Trophoblast cell (in vitro differentiated cells and primary cell): Measurements from ENCODE around the gene NLRX1.
A peak's percentile ranks its signal among the peaks of the same experiment; 100 is the strongest.

ENCODE experiments used
- DNase-seq, 2 donors: peaks; one replicate each; pipeline ENCODE4 v3.0.0-alpha.2; 2016
- H2AFZ ChIP-seq: 2 replicates; pipeline ENCODE4 v1.6.1; 2013; ENCODE audit warnings: low read length, moderate library complexity, mild to moderate bottlenecking; ENCODE audit not compliant: insufficient read depth, poor library complexity
- H2AK5ac ChIP-seq: 2 replicates; pipeline ENCODE4 v1.6.1; 2013; ENCODE audit warnings: mild to moderate bottlenecking, low read length
- H2BK120ac ChIP-seq: 2 replicates; pipeline ENCODE4 v1.6.1; 2013; ENCODE audit warnings: low read length, mild to moderate bottlenecking, moderate library complexity; ENCODE audit not compliant: insufficient read depth, poor library complexity
- H2BK12ac ChIP-seq: 2 replicates; pipeline ENCODE4 v1.6.1; 2013; ENCODE audit warnings: mild to moderate bottlenecking, low read length, moderate library complexity
- H2BK5ac ChIP-seq: 2 replicates; pipeline ENCODE4 v1.6.1; 2013; ENCODE audit warnings: low read length, low read depth, moderate library complexity, mild to moderate bottlenecking; ENCODE audit not compliant: poor library complexity
- H3K14ac ChIP-seq: 2 replicates; pipeline ENCODE4 v1.6.1; 2013; ENCODE audit warnings: mild to moderate bottlenecking, low read length
- H3K18ac ChIP-seq: 2 replicates; pipeline ENCODE4 v1.6.1; 2013; ENCODE audit warnings: mild to moderate bottlenecking, low read length
- H3K23ac ChIP-seq: 2 replicates; pipeline ENCODE4 v1.6.1; 2013; ENCODE audit warnings: low read length
- H3K27ac ChIP-seq: 2 replicates; pipeline ENCODE4 v1.5.1; 2013; ENCODE audit warnings: low read depth, mild to moderate bottlenecking, inconsistent platforms, low read length, moderate library complexity
- H3K27me3 ChIP-seq: 2 replicates; pipeline ENCODE4 v1.6.1; 2013; ENCODE audit warnings: inconsistent platforms, mild to moderate bottlenecking, low read length, moderate library complexity; ENCODE audit not compliant: insufficient read depth
- H3K36me3 ChIP-seq, 2 experiments: 1 replicate in 1 of 2; 2 replicates in 1 of 2; pipeline ENCODE4 v1.6.1; 2013; ENCODE audit warnings: low read length in 2 of 2, mild to moderate bottlenecking in 2 of 2, moderate library complexity in 1 of 2; ENCODE audit not compliant: insufficient read depth in 2 of 2, control insufficient read depth in 1 of 2
- H3K4ac ChIP-seq: 2 replicates; pipeline ENCODE4 v1.6.1; 2013; ENCODE audit warnings: low read depth, mild to moderate bottlenecking, low read length, moderate library complexity
- H3K4me1 ChIP-seq, 2 experiments: 1 replicate in 1 of 2; 2 replicates in 1 of 2; pipeline ENCODE4 v1.6.1; 2013; ENCODE audit warnings: low read length in 2 of 2, mild to moderate bottlenecking in 2 of 2, moderate library complexity in 1 of 2; ENCODE audit not compliant: insufficient read depth in 2 of 2, control insufficient read depth in 1 of 2
- H3K4me2 ChIP-seq: 2 replicates; pipeline ENCODE4 v1.6.1; 2013; ENCODE audit warnings: inconsistent platforms, mild to moderate bottlenecking, low read length, moderate library complexity
- H3K4me3 ChIP-seq: 2 replicates; pipeline ENCODE4 v1.5.1; 2013; ENCODE audit warnings: mild to moderate bottlenecking, low read depth, low read length, inconsistent platforms
- H3K79me1 ChIP-seq: one replicate; pipeline ENCODE4 v1.6.1; 2013; ENCODE audit warnings: low read length
- H3K79me2 ChIP-seq: 2 replicates; pipeline ENCODE4 v1.6.1; 2013; ENCODE audit warnings: low read length, mild to moderate bottlenecking; ENCODE audit not compliant: control insufficient read depth, insufficient read depth, poor library complexity
- H3K9ac ChIP-seq: 2 replicates; pipeline ENCODE4 v1.6.1; 2013; ENCODE audit warnings: mild to moderate bottlenecking, low read length
- H3K9me3 ChIP-seq: 2 replicates; pipeline ENCODE4 v1.6.1; 2013; ENCODE audit warnings: low read depth, mild to moderate bottlenecking, control low read depth, inconsistent platforms, low read length; ENCODE audit not compliant: insufficient read depth
- H4K12ac ChIP-seq: 2 replicates; pipeline ENCODE4 v1.6.1; 2013; ENCODE audit warnings: low read depth, mild to moderate bottlenecking, low read length, moderate library complexity
- H4K8ac ChIP-seq: 2 replicates; pipeline ENCODE4 v1.6.1; 2013; ENCODE audit warnings: low read depth, mild to moderate bottlenecking, low read length, moderate library complexity
- H4K91ac ChIP-seq: one replicate; pipeline ENCODE4 v1.6.1; 2013; ENCODE audit warnings: low read depth, mild to moderate bottlenecking, low read length, moderate library complexity
- WGBS: extraction: QIAGEN DNeasy Blood & Tissue Kit; methylation state at CpG from one replicate; pipeline ENCODE4 v1.1.7; 2013; ENCODE audit warnings: missing lambda C conversion rate; ENCODE audit not compliant: insufficient read length, insufficient coverage; ENCODE audit errors: extremely low coverage; 5-methylcytosine and 5-hydroxymethylcytosine counted together

Gene NLRX1

DNA sequence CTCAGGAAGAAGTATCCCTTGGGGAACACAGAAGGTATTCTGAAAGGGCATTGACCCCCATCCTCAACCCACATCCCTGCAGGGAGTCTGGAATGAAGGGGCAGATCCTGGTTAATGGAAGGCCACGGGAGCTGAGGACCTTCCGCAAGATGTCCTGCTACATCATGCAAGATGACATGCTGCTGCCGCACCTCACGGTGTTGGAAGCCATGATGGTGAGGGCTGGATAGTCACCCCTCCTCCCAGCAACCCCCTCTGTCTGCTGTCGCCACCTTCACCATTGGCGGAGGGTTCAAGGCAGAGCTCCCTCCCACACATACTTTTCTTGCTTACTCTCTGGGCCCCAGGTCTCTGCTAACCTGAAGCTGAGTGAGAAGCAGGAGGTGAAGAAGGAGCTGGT, 14.3 kb upstream of the NLRX1 start:
- H3K23ac ChIP-seq = no peak overlapping the region

DNA sequence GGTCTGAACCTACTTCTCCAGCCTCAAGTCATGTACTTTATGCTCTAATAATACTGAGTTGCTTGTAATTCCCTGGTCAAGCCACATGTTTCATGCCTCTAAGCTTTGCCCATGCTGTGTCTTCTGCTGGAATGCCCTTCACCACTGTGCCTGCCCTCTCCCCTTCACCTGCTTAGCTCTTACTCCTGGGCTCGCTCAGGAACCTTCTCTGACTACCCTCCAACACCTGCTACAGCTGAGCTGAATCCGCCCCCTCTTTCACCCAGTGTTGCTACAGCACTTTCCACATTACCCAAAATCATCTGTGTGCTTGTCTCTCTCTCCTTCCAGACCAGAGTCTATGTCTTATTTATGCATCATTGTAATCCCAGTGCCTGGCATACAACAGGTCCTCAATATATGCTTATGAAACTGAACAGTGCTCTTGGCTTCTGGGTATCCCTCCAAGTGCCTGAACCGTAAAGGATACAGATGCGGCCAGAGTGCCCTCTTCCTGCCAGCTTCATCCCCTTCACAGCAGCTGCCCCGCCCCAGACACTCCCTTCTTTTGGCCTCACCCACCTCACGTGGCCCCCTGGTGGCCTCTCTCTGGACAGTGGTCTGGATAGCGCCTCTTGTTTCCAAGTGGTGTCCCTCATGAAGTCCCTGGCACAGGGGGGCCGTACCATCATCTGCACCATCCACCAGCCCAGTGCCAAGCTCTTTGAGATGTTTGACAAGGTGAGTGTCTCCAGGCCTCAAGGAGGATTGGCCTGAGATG, 12.6 kb upstream of the NLRX1 start:
- peak in 1 of 2 donors; percentile 34 for DNase-seq
- Histone ChIP-seq H3K9me3 (no peaks in the 10 kb centered on the region), H3K4me1 (no peaks in the 10 kb centered on the region), H3K23ac (no peak overlapping the region), H4K8ac (no peak overlapping the region), H2AK5ac (no peak overlapping the region), H4K91ac (no peak overlapping the region), H2AFZ (no peak overlapping the region), H2BK5ac (no peak overlapping the region), H3K79me2 (no peaks in the 10 kb centered on the region), H2BK12ac (no peak overlapping the region), H3K9ac (no peak overlapping the region), H3K79me1 (no peaks in the 10 kb centered on the region), H3K4me3 (no peak overlapping the region), H3K27me3 (peaks cover 1% of the 10 kb centered on the region), H3K4me2 (no peak overlapping the region), H2BK120ac (no peak overlapping the region), H3K27ac (no peak overlapping the region), H3K18ac (no peak overlapping the region), H3K4ac (no peak overlapping the region), H3K14ac (no peak overlapping the region), H4K12ac (no peak overlapping the region), H3K36me3 (no peaks in the 10 kb centered on the region)
- WGBS = no CpG with 5 or more reads among the region's 8 CpGs

More for the DNA sequence above, 14.3 kb upstream of the NLRX1 start:
- Histone ChIP-seq H3K4ac (no peak overlapping the region), H3K4me2 (no peak overlapping the region), H3K4me1 (peaks cover 4 to 9% of the 10 kb centered on the region in 2 experiments), H3K79me1 (no peaks in the 10 kb centered on the region), H3K4me3 (no peak overlapping the region), H4K8ac (no peak overlapping the region), H3K27ac (no peak overlapping the region), H2BK5ac (no peak overlapping the region), H4K91ac (no peak overlapping the region), H3K79me2 (no peaks in the 10 kb centered on the region), H3K14ac (no peak overlapping the region), H3K18ac (no peak overlapping the region), H3K9me3 (peaks cover 3% of the 10 kb centered on the region), H4K12ac (no peak overlapping the region), H3K36me3 (no peaks in the 10 kb centered on the region), H2BK12ac (no peak overlapping the region), H2AK5ac (no peak overlapping the region), H2AFZ (no peak overlapping the region), H3K27me3 (peaks cover 18% of the 10 kb centered on the region), H3K9ac (no peak overlapping the region), H2BK120ac (no peak overlapping the region)
- no peak for DNase-seq
- no CpG with 5 or more reads among the region's 6 CpGs for WGBS

DNA sequence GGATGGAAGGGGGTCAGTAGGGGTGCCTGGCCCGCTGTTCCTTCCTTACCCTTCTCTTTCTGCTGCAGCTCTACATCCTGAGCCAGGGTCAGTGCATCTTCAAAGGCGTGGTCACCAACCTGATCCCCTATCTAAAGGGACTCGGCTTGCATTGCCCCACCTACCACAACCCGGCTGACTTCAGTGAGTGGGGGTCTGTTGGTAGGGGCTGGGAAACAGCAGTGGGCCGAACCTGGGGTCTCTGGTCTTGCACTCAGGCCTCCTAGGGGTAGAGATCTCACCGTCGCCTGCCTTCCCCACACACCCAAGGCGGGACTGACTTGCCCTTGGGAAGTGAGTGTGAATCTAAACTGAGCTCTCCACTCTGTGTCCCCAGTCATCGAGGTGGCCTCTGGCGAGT, 12.0 kb upstream of the NLRX1 start:
- H3K4ac ChIP-seq = no peak overlapping the region
- H3K27ac ChIP-seq = no peak overlapping the region
- H3K9me3 ChIP-seq = no peaks in the 10 kb centered on the region
- H3K36me3 ChIP-seq = no peaks in the 10 kb centered on the region
- H3K27me3 ChIP-seq = no peaks in the 10 kb centered on the region
- H3K9ac ChIP-seq = no peak overlapping the region
- H2AFZ ChIP-seq = no peak overlapping the region
- H2BK120ac ChIP-seq = no peak overlapping the region
- H3K18ac ChIP-seq = no peak overlapping the region
- no peak overlapping the region for H4K91ac ChIP-seq
- no peak overlapping the region for H2BK12ac ChIP-seq
- H4K12ac ChIP-seq = no peak overlapping the region
- H2AK5ac ChIP-seq = no peak overlapping the region
- H2BK5ac ChIP-seq = no peak overlapping the region
- H4K8ac ChIP-seq = no peak overlapping the region
- no peak overlapping the region for H3K14ac ChIP-seq
- H3K79me1 ChIP-seq = no peaks in the 10 kb centered on the region
- H3K4me2 ChIP-seq = no peak overlapping the region
- no peaks in the 10 kb centered on the region for H3K79me2 ChIP-seq
- H3K4me3 ChIP-seq = no peak overlapping the region
- H3K23ac ChIP-seq = no peak overlapping the region
- DNase-seq = no peak
- no CpG with 5 or more reads among the region's 10 CpGs for WGBS
- H3K4me1 ChIP-seq = no peaks in the 10 kb centered on the region

DNA sequence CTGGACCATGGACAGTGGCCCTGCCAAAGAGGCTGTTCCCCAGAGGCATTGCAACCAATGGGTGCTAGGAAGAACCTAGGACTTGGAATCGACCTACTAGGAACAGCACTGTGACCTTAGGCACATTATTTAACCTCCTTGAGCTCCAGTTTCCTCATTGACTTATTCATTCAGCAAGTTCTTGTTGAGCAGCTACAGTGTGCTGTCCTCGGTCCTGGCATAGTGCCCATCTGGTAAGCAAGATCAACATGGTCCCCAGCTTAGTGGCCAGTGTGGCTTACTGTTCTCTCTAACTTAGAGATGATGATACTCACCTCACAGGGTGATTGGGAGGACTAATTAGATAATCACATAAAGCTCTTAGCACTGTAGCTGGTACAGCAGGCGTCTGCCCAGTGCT, 11.5 kb upstream of the NLRX1 start:
- no peak overlapping the region for H2AFZ ChIP-seq
- DNase-seq = no peak
- no peak overlapping the region for H3K4me3 ChIP-seq
- H4K8ac ChIP-seq = no peak overlapping the region
- no peak overlapping the region for H3K4ac ChIP-seq
- H3K14ac ChIP-seq = no peak overlapping the region
- H2BK12ac ChIP-seq = no peak overlapping the region
- no peak overlapping the region for H4K12ac ChIP-seq
- no peak overlapping the region for H2AK5ac ChIP-seq
- H3K79me2 ChIP-seq = no peaks in the 10 kb centered on the region
- H3K27me3 ChIP-seq = no peaks in the 10 kb centered on the region
- H3K4me1 ChIP-seq = no peaks in the 10 kb centered on the region
- H3K9me3 ChIP-seq = no peaks in the 10 kb centered on the region
- no peak overlapping the region for H3K23ac ChIP-seq
- no peaks in the 10 kb centered on the region for H3K79me1 ChIP-seq
- H3K9ac ChIP-seq = no peak overlapping the region
- H3K36me3 ChIP-seq = no peaks in the 10 kb centered on the region
- H2BK5ac ChIP-seq = no peak overlapping the region
- H3K18ac ChIP-seq = no peak overlapping the region
- no CpG with 5 or more reads among the region's 3 CpGs for WGBS
- no peak overlapping the region for H2BK120ac ChIP-seq
- H4K91ac ChIP-seq = no peak overlapping the region
- no peak overlapping the region for H3K27ac ChIP-seq
- H3K4me2 ChIP-seq = no peak overlapping the region
